Esophagus squamous epithelium (tissue), 5 donors: ENCODE results near the gene NUP210. TPM values are rescaled to one million over a fixed set of nuclear protein-coding genes. Genes with fewer than 3 reads are reported as not detected.
"Not testable (repeated sequence)": the region's sequence is repeated elsewhere in the genome, so short reads cannot be mapped to it uniquely, and the experiment has no call there.

Experiments used
- DNase-seq: peaks from one replicate; lab custom pipeline; 2025; lab: John Stamatoyannopoulos, UW
- H3K27ac ChIP-seq, 4 donors: fragments of 200-600 bp; sonication (generic); one replicate each; pipeline ENCODE4 v1.5.1; 2016 to 2019; ENCODE audit warnings: mild to moderate bottlenecking in 1 of 4
- H3K27me3 ChIP-seq, 4 donors: fragments of 200-600 bp; sonication (generic); 1 replicate in 3 of 4; 2 replicates in 1 of 4; pipeline versions ENCODE4 v1.5.1 to v1.6.0; 2017 to 2021; ENCODE audit warnings: antibody characterized with exemption in 1 of 4
- H3K36me3 ChIP-seq, 3 donors: fragments of 200-600 bp; sonication (generic); one replicate each; pipeline ENCODE4 v1.5.1; 2016 to 2019
- H3K4me1 ChIP-seq, 3 donors: fragments of 200-600 bp; sonication (generic); one replicate each; pipeline ENCODE4 v1.5.1; 2017 to 2019
- H3K4me3 ChIP-seq, 4 donors: fragments of 200-600 bp; sonication (generic); 1 replicate in 3 of 4; 2 replicates in 1 of 4; pipeline ENCODE4 v1.5.1; 2016 to 2019; ENCODE audit warnings: mild to moderate bottlenecking in 2 of 4, moderate library complexity in 1 of 4
- H3K9me3 ChIP-seq, 3 donors: fragments of 200-600 bp; sonication (generic); one replicate each; pipeline ENCODE4 v1.5.1; 2016 to 2019
- CTCF ChIP-seq, 6 experiments: fragments of 450-650 bp in 4 of 6; fragments of 200-600 bp in 2 of 6; sonication (generic) in 2 of 6; IDR thresholded peaks; one replicate each; pipeline ENCODE4 v1.5.1; 2016 to 2019; ENCODE audit warnings: antibody characterized with exemption in 6 of 6, mild to moderate bottlenecking in 4 of 6, moderate library complexity in 4 of 6
- POLR2A ChIP-seq, 4 donors: fragments of 450-650 bp; IDR thresholded peaks; one replicate each; pipeline ENCODE4 v1.6.1; 2017; ENCODE audit warnings: antibody characterized with exemption in 4 of 4, mild to moderate bottlenecking in 4 of 4, moderate library complexity in 3 of 4
- WGBS, 2 donors: methylation state at CpG; one replicate each; pipeline ENCODE4 v1.1.5; 2018; 5-methylcytosine and 5-hydroxymethylcytosine counted together
- intact Hi-C: fragments of 100-400 bp; cut with DNase I; formaldehyde crosslinking; loops from one replicate; pipeline ENCODE4 v1.15.0; 2022
- total RNA-seq, 4 donors: library from RNA; depleted of rRNA; stranded (reverse); fragments of >200 nt; gene quantifications; one replicate each; pipeline ENCODE4 v1.1.0, GENCODE V29; 2016
- donor health status: DM: yes; HTN: yes; CAD: no.

The NUP210 gene
- total RNA-seq, 4 donors from 2014 or later: 7.2 to 14.5 (median 9.4) TPM

GRCh38 chr3:13379201-13379830 is 40.8 kb downstream of the NUP210 start:
- WGBS, 2 donors: 70 to 75% methylated on average over 9 to 12 of the region's 20 CpGs
- no peak for DNase-seq
- intact Hi-C loops: no loop called here
- no peak overlapping the region for H3K4me3 ChIP-seq
- no peaks in the 10 kb centered on the region for H3K9me3 ChIP-seq
- H3K27me3 ChIP-seq: no peaks in the 10 kb centered on the region
- H3K27ac ChIP-seq: no peak overlapping the region
- H3K4me1 ChIP-seq: no peaks in the 10 kb centered on the region
- TF ChIP-seq CTCF (IDR thresholded peaks at IDR 0.05): no peak
- TF ChIP-seq POLR2A (IDR thresholded peaks at IDR 0.05): no peak
- H3K36me3 ChIP-seq: peaks cover 0 to 54% (median 0%) of the 10 kb centered on the region in 3 donors

DNA sequence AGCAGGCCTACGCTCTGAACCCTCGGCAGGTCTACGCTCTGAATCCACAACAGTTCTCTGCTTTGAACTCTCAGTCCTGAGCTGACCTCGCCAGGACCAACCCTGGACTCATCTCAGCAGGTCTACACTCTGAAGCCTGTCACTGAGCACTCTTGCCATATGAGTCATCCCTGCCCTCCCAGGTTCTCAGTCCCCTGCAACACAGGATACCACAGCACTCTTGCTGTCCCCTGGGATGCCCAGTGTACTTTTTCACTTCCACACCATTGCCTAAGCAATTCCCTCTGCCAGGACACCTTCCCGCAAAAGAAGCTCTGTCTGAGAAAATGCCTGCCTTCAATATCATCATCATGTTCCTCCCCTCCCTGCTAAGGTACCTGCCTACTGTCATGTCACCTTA is 42.0 kb downstream of the NUP210 start:
- intact Hi-C loops: no loop called here
- Histone ChIP-seq H3K36me3 (peaks cover 0 to 56% (median 0%) of the 10 kb centered on the region in 3 donors), H3K27ac (no peak overlapping the region), H3K27me3 (no peaks in the 10 kb centered on the region), H3K4me3 (no peak overlapping the region), H3K9me3 (no peaks in the 10 kb centered on the region), H3K4me1 (no peaks in the 10 kb centered on the region)
- TF ChIP-seq POLR2A (IDR thresholded peaks at IDR 0.05) (no peak), CTCF (IDR thresholded peaks at IDR 0.05) (no peak)
- 92 to 100% methylated on average over 4 of the region's 5 CpGs for WGBS, 2 donors
- DNase-seq: no peak

GRCh38 chr3:13377741-13378140 is 42.4 kb downstream of the NUP210 start:
- H3K27ac ChIP-seq, H3K9me3 ChIP-seq, H3K4me1 ChIP-seq, DNase-seq, H3K27me3 ChIP-seq, intact Hi-C loops, H3K4me3 ChIP-seq: not testable (repeated sequence)
- 100% methylated on average over 2 of the region's 2 CpGs for WGBS, 2 donors
- peaks cover 0 to 60% (median 0%) of the 10 kb centered on the region in 3 donors for H3K36me3 ChIP-seq

DNA sequence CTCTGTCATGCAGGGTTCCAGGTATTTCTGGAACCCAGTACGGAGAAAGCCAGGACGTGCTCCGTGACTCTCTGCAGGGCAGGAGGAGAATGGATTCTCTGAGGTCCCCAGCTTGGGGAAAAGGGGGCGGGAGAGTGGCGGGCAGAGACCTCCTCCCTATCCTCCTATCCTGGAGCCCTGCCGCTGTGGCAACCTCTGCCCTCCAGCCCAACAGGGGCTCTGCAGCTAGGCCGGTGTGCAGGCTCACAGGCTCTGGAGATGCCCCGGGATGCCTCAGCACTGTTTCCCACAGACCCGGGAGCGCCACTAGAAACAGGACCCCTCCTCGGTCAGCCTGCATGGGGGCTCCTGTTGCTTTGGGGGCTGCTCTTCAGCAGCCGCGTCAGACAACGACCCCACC is 43.1 kb downstream of the NUP210 start:
- H3K9me3 ChIP-seq: no peaks in the 10 kb centered on the region
- 94 to 98% methylated on average over 3 to 7 of the region's 14 CpGs for WGBS, 2 donors

GRCh38 chr3:13376091-13376490 is 44.0 kb downstream of the NUP210 start:
- no peak for DNase-seq
- intact Hi-C loops: no loop called here
- WGBS, 2 donors: 92 to 93% methylated on average over 5 to 9 of the region's 9 CpGs
- Histone ChIP-seq H3K36me3 (peaks cover 0 to 61% (median 0%) of the 10 kb centered on the region in 3 donors), H3K4me1 (peaks cover 0 to 14% (median 0%) of the 10 kb centered on the region in 3 donors), H3K9me3 (no peaks in the 10 kb centered on the region), H3K4me3 (no peak overlapping the region), H3K27ac (no peak overlapping the region), H3K27me3 (no peaks in the 10 kb centered on the region)
- no peak for TF ChIP-seq POLR2A (IDR thresholded peaks at IDR 0.05)
- no peak for TF ChIP-seq CTCF (IDR thresholded peaks at IDR 0.05)

More for the DNA sequence above, 43.1 kb downstream of the NUP210 start:
- DNase-seq: no peak
- peaks cover 0 to 64% (median 0%) of the 10 kb centered on the region in 3 donors for H3K36me3 ChIP-seq
- H3K4me3 ChIP-seq: no peak overlapping the region
- intact Hi-C loops: no loop called here
- no peak overlapping the region for H3K27ac ChIP-seq
- TF ChIP-seq POLR2A (IDR thresholded peaks at IDR 0.05) (no peak), CTCF (IDR thresholded peaks at IDR 0.05) (no peak)
- no peaks in the 10 kb centered on the region for H3K27me3 ChIP-seq
- peaks cover 0 to 7% (median 0%) of the 10 kb centered on the region in 3 donors for H3K4me1 ChIP-seq
